Measurements from ENCODE around the gene GCDH.
A peak's percentile ranks its signal among the peaks of the same experiment; 100 is the strongest.
"Not testable (repeated sequence)": the region's sequence is repeated elsewhere in the genome, so short reads cannot be mapped to it uniquely, and the experiment has no call there.

Gene GCDH

GRCh38 chr19:12890787-12891552 lies at the start of gene GCDH:
GCDH (plus strand) TSS chr19:12891160; CDS start chr19:12891305, 145 bp downstream.
- H3K36me3 ChIP-seq (ENCODE audit: control insufficient read depth, insufficient read depth, low read length) = peaks cover 6% of the 10 kb centered on the region
- H3K9me3 ChIP-seq (ENCODE audit: control insufficient read depth, insufficient read depth, low read length) = no peaks in the 10 kb centered on the region
- H3K4me3 ChIP-seq (ENCODE audit: low read depth, low read length) = peak within 1 kb of the TSS; percentile 98
- peaks cover 16% of the 10 kb centered on the region for H3K27me3 ChIP-seq (ENCODE audit: control insufficient read depth, insufficient read depth, low read length)
- no peaks in the 10 kb centered on the region for H3K4me1 ChIP-seq (ENCODE audit: control insufficient read depth, insufficient read depth, low read length)
- peak within 1 kb of the TSS; percentile 68 for H3K9ac ChIP-seq (ENCODE audit: low read depth, low read length)

- Histone ChIP-seq H3K36me3 (ENCODE audit: control insufficient read depth, insufficient read depth, low read length) (no peaks in the 10 kb centered on the region), H3K9ac (ENCODE audit: low read depth, low read length) (no peak overlapping the region), H3K4me1 (ENCODE audit: control insufficient read depth, insufficient read depth, low read length) (peaks cover 3% of the 10 kb centered on the region), H3K4me3 (ENCODE audit: low read depth, low read length) (no peak overlapping the region), H3K27me3 (ENCODE audit: control insufficient read depth, insufficient read depth, low read length) (peaks cover 4% of the 10 kb centered on the region), H3K9me3 (ENCODE audit: control insufficient read depth, insufficient read depth, low read length) (no peaks in the 10 kb centered on the region)
Observed at GRCh38 chr19:12842511-12842910, 48.4 kb upstream of the GCDH start.

DNA sequence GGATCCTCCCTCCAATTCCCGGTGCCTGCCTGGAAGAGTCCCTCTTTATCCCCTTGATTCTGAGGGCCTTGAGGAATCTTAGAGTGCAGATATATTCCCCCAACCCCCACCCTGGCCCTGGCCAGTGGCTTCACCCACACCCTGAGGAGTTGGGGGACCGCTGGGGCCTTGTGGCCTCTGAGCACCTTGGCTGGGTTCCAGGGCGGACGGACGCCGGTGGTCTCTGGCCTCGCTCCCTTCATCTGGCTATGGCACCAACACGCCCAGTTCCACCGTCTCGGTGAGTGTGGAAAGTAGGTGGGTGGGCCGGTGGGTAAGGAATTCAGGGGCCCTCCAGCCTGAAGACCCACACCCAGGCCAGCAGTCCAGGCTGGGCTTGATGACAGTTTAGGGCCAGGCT lies 47.6 kb upstream of the GCDH start:
- no peaks in the 10 kb centered on the region for H3K9me3 ChIP-seq (ENCODE audit: control insufficient read depth, insufficient read depth, low read length)
- H3K4me3 ChIP-seq (ENCODE audit: low read depth, low read length) = no peak overlapping the region
- no peak overlapping the region for H3K9ac ChIP-seq (ENCODE audit: low read depth, low read length)
- H3K27me3 ChIP-seq (ENCODE audit: control insufficient read depth, insufficient read depth, low read length) = peaks cover 7% of the 10 kb centered on the region
- H3K36me3 ChIP-seq (ENCODE audit: control insufficient read depth, insufficient read depth, low read length) = no peaks in the 10 kb centered on the region
- H3K4me1 ChIP-seq (ENCODE audit: control insufficient read depth, insufficient read depth, low read length) = peaks cover 5% of the 10 kb centered on the region

DNA sequence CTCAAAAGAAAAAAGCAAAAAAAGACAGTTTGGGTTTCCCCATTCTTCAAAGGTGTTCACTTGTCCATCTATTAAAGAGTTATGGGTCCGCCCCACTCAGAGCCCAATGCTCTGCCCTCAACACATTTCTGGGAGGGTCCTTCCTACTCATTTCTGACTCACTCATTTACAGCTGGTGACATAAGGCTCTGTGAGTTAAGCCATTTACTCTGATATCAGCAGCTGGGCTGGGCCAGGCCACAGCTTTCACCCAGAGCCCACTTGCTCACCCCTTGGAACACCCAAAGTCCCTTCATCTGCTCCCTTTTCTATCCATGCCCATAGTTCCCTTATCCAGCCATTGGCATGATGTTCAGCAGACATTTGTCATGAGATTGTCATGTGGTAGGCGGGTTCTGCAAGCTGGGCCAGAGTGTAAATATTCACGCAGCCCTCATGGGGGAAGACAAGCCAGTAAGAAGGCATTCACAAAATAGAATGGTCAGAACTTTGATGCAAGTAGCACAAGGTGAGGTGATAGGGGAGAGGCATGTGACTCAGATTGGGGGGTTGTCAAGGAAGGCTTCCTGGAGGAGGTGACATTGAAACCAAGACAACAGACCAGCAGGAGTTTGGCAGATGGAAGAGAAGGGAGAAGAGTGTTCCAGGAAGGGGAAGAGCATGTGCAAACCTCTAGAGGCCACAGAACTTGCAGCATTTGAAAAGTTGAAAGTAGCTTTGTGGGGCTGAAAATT lies 46.8 kb upstream of the GCDH start:
- Histone ChIP-seq H3K9me3 (ENCODE audit: control insufficient read depth, insufficient read depth, low read length) (no peaks in the 10 kb centered on the region), H3K9ac (ENCODE audit: low read depth, low read length) (no peak overlapping the region), H3K27me3 (ENCODE audit: control insufficient read depth, insufficient read depth, low read length) (peaks cover 5% of the 10 kb centered on the region), H3K4me3 (ENCODE audit: low read depth, low read length) (no peak overlapping the region), H3K4me1 (ENCODE audit: control insufficient read depth, insufficient read depth, low read length) (peaks cover 5% of the 10 kb centered on the region), H3K36me3 (ENCODE audit: control insufficient read depth, insufficient read depth, low read length) (no peaks in the 10 kb centered on the region)

DNA sequence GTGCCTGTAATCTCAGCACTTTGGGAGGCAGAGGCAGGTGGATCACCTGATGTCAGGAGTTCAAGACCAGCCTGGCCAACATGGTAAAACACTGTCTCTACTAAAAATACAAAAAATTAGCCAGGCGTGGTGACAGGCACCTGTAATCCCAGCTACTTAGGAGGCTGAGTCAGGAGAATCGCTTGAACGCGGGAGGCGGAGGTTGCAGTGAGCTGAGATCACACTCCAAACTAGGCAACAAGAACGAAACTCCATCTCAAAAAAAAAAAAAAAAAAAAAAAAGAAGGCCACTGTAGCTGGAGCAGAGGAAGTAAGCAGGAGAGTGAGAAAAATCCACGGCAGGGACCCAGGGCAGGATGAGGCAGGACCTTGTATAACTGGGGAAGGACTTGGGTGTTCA lies 44.3 kb upstream of the GCDH start:
- H3K27me3 ChIP-seq (ENCODE audit: control insufficient read depth, insufficient read depth, low read length); H3K4me1 ChIP-seq (ENCODE audit: control insufficient read depth, insufficient read depth, low read length); H3K9ac ChIP-seq (ENCODE audit: low read depth, low read length); H3K4me3 ChIP-seq (ENCODE audit: low read depth, low read length); H3K36me3 ChIP-seq (ENCODE audit: control insufficient read depth, insufficient read depth, low read length); H3K9me3 ChIP-seq (ENCODE audit: control insufficient read depth, insufficient read depth, low read length): not testable (repeated sequence)

GRCh38 chr19:12847159-12848139 lies 43.5 kb upstream of the GCDH start:
- Histone ChIP-seq H3K4me1 (ENCODE audit: control insufficient read depth, insufficient read depth, low read length) (peaks cover 2% of the 10 kb centered on the region), H3K9ac (ENCODE audit: low read depth, low read length) (no peak overlapping the region), H3K4me3 (ENCODE audit: low read depth, low read length) (peak overlapping the region; percentile 39), H3K36me3 (ENCODE audit: control insufficient read depth, insufficient read depth, low read length) (peaks cover 2% of the 10 kb centered on the region), H3K27me3 (ENCODE audit: control insufficient read depth, insufficient read depth, low read length) (peaks cover 3% of the 10 kb centered on the region), H3K9me3 (ENCODE audit: control insufficient read depth, insufficient read depth, low read length) (no peaks in the 10 kb centered on the region)

DNA sequence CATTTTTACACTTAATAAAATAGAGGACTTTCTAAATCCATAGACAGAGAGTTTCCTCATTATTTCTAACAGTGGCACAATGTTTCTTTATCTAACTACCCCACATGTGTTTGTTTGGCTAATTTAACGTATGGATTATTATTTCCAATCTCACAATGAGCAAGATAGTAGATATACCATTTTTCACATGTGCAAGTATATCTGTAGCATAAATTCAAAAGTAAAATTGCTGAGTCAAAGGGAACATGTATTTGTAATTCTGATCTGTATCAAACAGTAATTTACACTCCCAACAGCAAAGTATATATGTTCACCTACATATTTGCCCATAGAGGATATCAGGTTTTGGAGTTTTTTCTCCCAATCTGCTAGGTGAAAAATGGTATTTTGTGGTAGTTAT lies 34.3 kb upstream of the GCDH start:
- peaks cover 8% of the 10 kb centered on the region for H3K36me3 ChIP-seq (ENCODE audit: control insufficient read depth, insufficient read depth, low read length)
- no peaks in the 10 kb centered on the region for H3K4me1 ChIP-seq (ENCODE audit: control insufficient read depth, insufficient read depth, low read length)
- no peaks in the 10 kb centered on the region for H3K27me3 ChIP-seq (ENCODE audit: control insufficient read depth, insufficient read depth, low read length)
- H3K9ac ChIP-seq (ENCODE audit: low read depth, low read length) = no peak overlapping the region
- H3K9me3 ChIP-seq (ENCODE audit: control insufficient read depth, insufficient read depth, low read length) = no peaks in the 10 kb centered on the region
- H3K4me3 ChIP-seq (ENCODE audit: low read depth, low read length) = no peak overlapping the region

- Histone ChIP-seq H3K9ac (ENCODE audit: low read depth, low read length) (no peak overlapping the region), H3K4me3 (ENCODE audit: low read depth, low read length) (no peak overlapping the region), H3K4me1 (ENCODE audit: control insufficient read depth, insufficient read depth, low read length) (no peaks in the 10 kb centered on the region), H3K9me3 (ENCODE audit: control insufficient read depth, insufficient read depth, low read length) (no peaks in the 10 kb centered on the region), H3K27me3 (ENCODE audit: control insufficient read depth, insufficient read depth, low read length) (no peaks in the 10 kb centered on the region), H3K36me3 (ENCODE audit: control insufficient read depth, insufficient read depth, low read length) (peaks cover 6% of the 10 kb centered on the region)
Observed at GRCh38 chr19:12858041-12858928, 32.7 kb upstream of the GCDH start.

- Histone ChIP-seq H3K4me1 (ENCODE audit: control insufficient read depth, insufficient read depth, low read length) (no peaks in the 10 kb centered on the region), H3K9me3 (ENCODE audit: control insufficient read depth, insufficient read depth, low read length) (no peaks in the 10 kb centered on the region), H3K27me3 (ENCODE audit: control insufficient read depth, insufficient read depth, low read length) (no peaks in the 10 kb centered on the region), H3K4me3 (ENCODE audit: low read depth, low read length) (no peak overlapping the region), H3K9ac (ENCODE audit: low read depth, low read length) (no peak overlapping the region), H3K36me3 (ENCODE audit: control insufficient read depth, insufficient read depth, low read length) (peaks cover 6% of the 10 kb centered on the region)
Observed at GRCh38 chr19:12859546-12859945, 31.4 kb upstream of the GCDH start.

DNA sequence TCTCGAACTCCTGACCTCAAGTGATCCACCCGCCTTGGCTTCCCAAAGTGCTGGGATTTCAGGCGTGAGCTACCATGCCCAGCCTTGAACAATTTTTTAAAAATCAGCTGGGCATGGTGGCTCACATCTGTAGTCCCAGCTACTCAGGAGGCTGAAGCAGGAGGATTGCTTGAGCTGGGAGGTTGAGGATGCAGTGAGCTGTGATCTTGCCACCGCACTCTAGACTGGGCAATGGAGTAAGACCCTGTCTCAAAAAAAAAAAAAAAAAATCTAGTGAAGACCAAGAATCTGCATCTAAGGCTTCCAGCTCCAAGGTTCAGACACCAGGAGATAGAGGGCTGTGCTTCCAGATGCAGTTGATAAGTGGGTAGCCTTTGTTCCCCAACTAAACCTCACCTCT lies 26.8 kb upstream of the GCDH start:
- Histone ChIP-seq H3K4me1 (ENCODE audit: control insufficient read depth, insufficient read depth, low read length) (peaks cover 11% of the 10 kb centered on the region), H3K9me3 (ENCODE audit: control insufficient read depth, insufficient read depth, low read length) (no peaks in the 10 kb centered on the region), H3K27me3 (ENCODE audit: control insufficient read depth, insufficient read depth, low read length) (no peaks in the 10 kb centered on the region), H3K9ac (ENCODE audit: low read depth, low read length) (no peak overlapping the region), H3K36me3 (ENCODE audit: control insufficient read depth, insufficient read depth, low read length) (peaks cover 6% of the 10 kb centered on the region), H3K4me3 (ENCODE audit: low read depth, low read length) (no peak overlapping the region)
